H1 (cell line): ENCODE data around the gene CCNT2. TPM values are rescaled to one million over a fixed set of nuclear protein-coding genes. Genes with fewer than 3 reads are reported as not detected.

Experiments
- CTCF ChIA-PET: fragments of 300-600 bp; sonication (Branson Sonifier 250); formaldehyde crosslinking; loops from one replicate; lab custom pipeline; 2021; ENCODE audit not compliant: partially characterized antibody; lab: Charles Lee
- POLR2A ChIA-PET: fragments of 300-600 bp; sonication (Branson Sonifier 250); formaldehyde crosslinking; loops from one replicate; lab custom pipeline; 2021; ENCODE audit warnings: inconsistent platforms; ENCODE audit not compliant: partially characterized antibody; lab: Charles Lee
- DNase-seq, 2 experiments: peaks; one replicate each; pipeline versions ENCODE4 v3.0.0 to v3.0.0-alpha.2; 2010 to 2022; ENCODE audit warnings: low spot score in 2 of 2, low read depth in 1 of 2, mixed read lengths in 1 of 2
- FAIRE-seq: peaks from 2 replicates; lab custom pipeline; 2011; peaks lifted over from hg19 to GRCh38; lab: Jason Lieb, UNC
- H2AFZ ChIP-seq: 2 replicates; pipeline ENCODE4 v1.8.1; 2012; ENCODE audit warnings: low read length, inconsistent platforms
- H2AK5ac ChIP-seq: 2 replicates; pipeline ENCODE4 v1.6.1; 2013; ENCODE audit warnings: low read depth, low read length
- H2BK120ac ChIP-seq: replicated peaks from 2 replicates; pipeline ENCODE3; 2013; ENCODE audit warnings: low read depth, low read length, inconsistent platforms
- H2BK12ac ChIP-seq: 2 replicates; pipeline ENCODE4 v1.6.1; 2013; ENCODE audit warnings: low read depth, low read length
- H2BK15ac ChIP-seq: 2 replicates; pipeline ENCODE4 v1.6.1; 2013; ENCODE audit warnings: low read length
- H2BK20ac ChIP-seq: 2 replicates; pipeline ENCODE4 v1.6.1; 2013; ENCODE audit warnings: low read length
- H2BK5ac ChIP-seq: 2 replicates; pipeline ENCODE4 v1.6.1; 2013; ENCODE audit warnings: low read depth, low read length
- H3K14ac ChIP-seq: 2 replicates; pipeline ENCODE4 v1.6.1; 2013; ENCODE audit warnings: inconsistent platforms; ENCODE audit not compliant: insufficient read length
- H3K18ac ChIP-seq: 2 replicates; pipeline ENCODE4 v1.6.1; 2013; ENCODE audit warnings: low read length; ENCODE audit errors: extremely low read depth
- H3K23ac ChIP-seq: 2 replicates; pipeline ENCODE4 v1.6.1; 2013; ENCODE audit warnings: inconsistent platforms; ENCODE audit not compliant: insufficient read length
- H3K23me2 ChIP-seq: 2 replicates; pipeline ENCODE4 v1.6.1; 2013; ENCODE audit warnings: low read depth, low read length
- H3K27ac ChIP-seq: 2 replicates; pipeline ENCODE4 v1.6.1; 2011; ENCODE audit warnings: low read depth, low read length, inconsistent platforms
- H3K27me3 ChIP-seq, 4 experiments: replicated peaks in 1 of 4; 1 replicate in 1 of 4; 2 replicates in 3 of 4; pipeline versions ENCODE4 v1.6.1 to v1.8.1; 2011 to 2013; ENCODE audit warnings: low read length in 3 of 4, mild to moderate bottlenecking in 3 of 4, inconsistent platforms in 2 of 4, mixed read lengths in 2 of 4, moderate library complexity in 1 of 4; ENCODE audit not compliant: control insufficient read depth in 3 of 4, insufficient read depth in 3 of 4; ENCODE audit errors: extremely low read depth in 1 of 4
- H3K36me3 ChIP-seq, 4 experiments: 2 replicates each; pipeline versions ENCODE4 v1.6.1 to v1.8.1; 2011 to 2013; ENCODE audit warnings: mild to moderate bottlenecking in 4 of 4, low read length in 3 of 4, moderate library complexity in 2 of 4, control low read depth in 1 of 4, inconsistent platforms in 1 of 4; ENCODE audit not compliant: insufficient read depth in 4 of 4, control insufficient read depth in 2 of 4
- H3K4ac ChIP-seq: replicated peaks from 2 replicates; pipeline ENCODE3; 2013; ENCODE audit warnings: low read length, low read depth, mixed read lengths, inconsistent platforms; ENCODE audit not compliant: insufficient read length
- H3K4me1 ChIP-seq, 4 experiments: replicated peaks in 1 of 4; 1 replicate in 1 of 4; 2 replicates in 3 of 4; pipeline versions ENCODE4 v1.6.1 to v1.8.1; 2011 to 2013; ENCODE audit warnings: low read length in 3 of 4, inconsistent platforms in 2 of 4, mixed read lengths in 1 of 4; ENCODE audit not compliant: insufficient read depth in 4 of 4, control insufficient read depth in 3 of 4
- H3K4me2 ChIP-seq, 2 experiments: 2 replicates each; pipeline versions ENCODE4 v1.6.1 to v1.8.1; 2011 to 2013; ENCODE audit warnings: low read depth in 2 of 2, low read length in 2 of 2, control low read depth in 1 of 2, inconsistent platforms in 1 of 2, mild to moderate bottlenecking in 1 of 2; ENCODE audit not compliant: insufficient read depth in 1 of 2
- H3K4me3 ChIP-seq, 4 experiments: fragments of 200-600, 300-600 bp in 1 of 4; sonication (generic), shearing (Covaris generic), sonication (Bioruptor Twin) in 1 of 4; 2 replicates each; pipeline versions ENCODE4 v1.5.1 to v1.8.1; 2011 to 2016; ENCODE audit warnings: low read length in 4 of 4, low read depth in 3 of 4, control low read depth in 2 of 4, inconsistent platforms in 2 of 4, mild to moderate bottlenecking in 2 of 4, mixed read lengths in 1 of 4, moderate library complexity in 1 of 4; ENCODE audit not compliant: insufficient read depth in 2 of 4; ENCODE audit errors: extremely low read depth in 1 of 4
- H3K56ac ChIP-seq: replicated peaks from 2 replicates; pipeline ENCODE3; 2013; ENCODE audit warnings: low read depth, mild to moderate bottlenecking, mixed read lengths, low read length, inconsistent platforms; ENCODE audit not compliant: insufficient read length
- H3K79me1 ChIP-seq: 2 replicates; pipeline ENCODE4 v1.6.1; 2013; ENCODE audit warnings: low read depth, low read length, control low read depth
- H3K79me2 ChIP-seq, 2 experiments: 2 replicates each; pipeline versions ENCODE4 v1.6.1 to v1.8.1; 2012 to 2013; ENCODE audit warnings: low read length in 2 of 2, mild to moderate bottlenecking in 2 of 2, inconsistent platforms in 1 of 2; ENCODE audit not compliant: insufficient read depth in 2 of 2, control insufficient read depth in 1 of 2
- H3K9ac ChIP-seq, 4 experiments: replicated peaks in 1 of 4; 1 replicate in 1 of 4; 2 replicates in 3 of 4; pipeline versions ENCODE4 v1.6.1 to v1.8.1; 2011 to 2013; ENCODE audit warnings: low read depth in 3 of 4, low read length in 3 of 4, control low read depth in 2 of 4, mild to moderate bottlenecking in 2 of 4, moderate library complexity in 2 of 4, inconsistent platforms in 1 of 4; ENCODE audit errors: extremely low read depth in 1 of 4
- H3K9me3 ChIP-seq, 2 experiments: 2 replicates each; pipeline versions ENCODE4 v1.6.1 to v1.8.1; 2012 to 2013; ENCODE audit warnings: mild to moderate bottlenecking in 2 of 2, moderate library complexity in 2 of 2, control low read depth in 1 of 2, inconsistent platforms in 1 of 2, low read depth in 1 of 2, low read length in 1 of 2, mixed read lengths in 1 of 2; ENCODE audit not compliant: insufficient read depth in 2 of 2
- H4K20me1 ChIP-seq, 2 experiments: replicated peaks in 1 of 2; 2 replicates each; pipeline versions ENCODE3 to v1.8.1; 2011 to 2013; ENCODE audit warnings: inconsistent platforms in 2 of 2, low read length in 2 of 2, mild to moderate bottlenecking in 1 of 2; ENCODE audit not compliant: insufficient read depth in 2 of 2, control insufficient read depth in 1 of 2
- H4K5ac ChIP-seq: 2 replicates; pipeline ENCODE4 v1.6.1; 2013; ENCODE audit warnings: low read length, low read depth, mixed read lengths, inconsistent platforms; ENCODE audit not compliant: insufficient read length
- H4K8ac ChIP-seq: 2 replicates; pipeline ENCODE4 v1.8.0; 2013; ENCODE audit warnings: mild to moderate bottlenecking, moderate library complexity, low read length, inconsistent platforms; ENCODE audit not compliant: insufficient read depth; ENCODE audit errors: extremely low read depth
- H4K91ac ChIP-seq: replicated peaks from 2 replicates; pipeline ENCODE3; 2013; ENCODE audit warnings: low read length, mixed read lengths, inconsistent platforms; ENCODE audit not compliant: insufficient read length
- BACH1 ChIP-seq: IDR thresholded peaks from 2 replicates; pipeline ENCODE4 v1.6.1; 2012; ENCODE audit warnings: low read length, improper control_type of control experiment
- CBX5 ChIP-seq: fragments of 300-800, 300-1000 bp; sonication (generic); IDR thresholded peaks from 2 replicates; pipeline ENCODE4 v1.7.1; 2016; ENCODE audit warnings: antibody characterized with exemption, low read length, low read depth
- CEBPB ChIP-seq: IDR thresholded peaks from 2 replicates; pipeline ENCODE4 v1.6.1; 2012; ENCODE audit warnings: low read depth, low read length
- CTBP2 ChIP-seq: IDR thresholded peaks from 2 replicates; pipeline ENCODE4 v1.7.0; 2011; ENCODE audit warnings: borderline replicate concordance, mild to moderate bottlenecking, moderate library complexity, mixed read lengths, low read length; ENCODE audit not compliant: insufficient read depth, insufficient read length
- FOSL1 ChIP-seq: IDR thresholded peaks from 2 replicates; pipeline ENCODE4 v1.6.1; 2011; ENCODE audit warnings: mild to moderate bottlenecking, low read depth, low read length, moderate library complexity; ENCODE audit not compliant: insufficient read depth
- KDM1A ChIP-seq: fragments of 200-600, 300-600 bp; sonication (generic); IDR thresholded peaks from 2 replicates; pipeline ENCODE4 v1.7.1; 2016; ENCODE audit warnings: mild to moderate bottlenecking, low read length, borderline replicate concordance
- KDM5A ChIP-seq: fragments of 200-600 bp; IDR thresholded peaks from 2 replicates; pipeline ENCODE4 v1.7.1; 2012; ENCODE audit warnings: mild to moderate bottlenecking, low read length, inconsistent platforms, mixed read lengths
- MAFK ChIP-seq: IDR thresholded peaks from 2 replicates; pipeline ENCODE4 v1.6.1; 2012; ENCODE audit warnings: low read depth, mild to moderate bottlenecking, improper control_type of control experiment, low read length
- POLR2A ChIP-seq, 2 experiments: IDR thresholded peaks; 1 replicate in 1 of 2; 2 replicates in 1 of 2; pipeline ENCODE4 v1.6.1; 2011; ENCODE audit warnings: low read depth in 2 of 2, low read length in 2 of 2, mild to moderate bottlenecking in 2 of 2; ENCODE audit errors: control extremely low read depth in 1 of 2
- RAD21 ChIP-seq, 2 experiments: IDR thresholded peaks in 1 of 2; conservative IDR thresholded peaks in 1 of 2; 2 replicates each; pipeline ENCODE4 v1.6.1; 2011; ENCODE audit warnings: low read depth in 2 of 2, low read length in 2 of 2, improper control_type of control experiment in 1 of 2, inconsistent platforms in 1 of 2, mild to moderate bottlenecking in 1 of 2, moderate library complexity in 1 of 2
- ZNF274 ChIP-seq: IDR thresholded peaks from 2 replicates; pipeline ENCODE4 v1.7.0; 2012; ENCODE audit warnings: low read length, borderline replicate concordance; ENCODE audit errors: extremely low read depth
- WGBS, 2 experiments: shearing (Covaris generic) in 1 of 2; methylation state at CpG; one replicate each; pipeline versions ENCODE4 v1.1.6 to v1.1.7; 2013 to 2015; ENCODE audit warnings: low lambda C conversion rate in 2 of 2, mixed read lengths in 2 of 2, inconsistent platforms in 1 of 2, low coverage in 1 of 2, missing lambda C conversion rate in 1 of 2; ENCODE audit not compliant: insufficient replicate concordance in 2 of 2, insufficient coverage in 1 of 2, insufficient read length in 1 of 2; ENCODE audit errors: extremely low coverage in 1 of 2, missing lambda C conversion rate in 1 of 2; 5-methylcytosine and 5-hydroxymethylcytosine counted together
- polyA plus RNA-seq, 7 experiments: library from polyadenylated mRNA; depleted of rRNA in 3 of 7; stranded (reverse) in 5 of 7; unstranded in 2 of 7; fragments of >200 nt in 5 of 7; fragments of 200-250 nt in 2 of 7; gene quantifications; 1 replicate in 5 of 7; 2 replicates in 1 of 7; 4 replicates in 1 of 7; pipeline versions ENCODE4 v1.2.1 to v1.2.3, GENCODE V29; 2011 to 2013; ENCODE audit warnings: missing spikeins in 2 of 7, mixed read lengths in 2 of 7
- total RNA-seq: library from RNA; stranded (reverse); fragmentation: NEBNext Ultra II Directional; extraction: Animal tissue kit (Norgen Biotek cat#: 25700); gene quantifications from 2 replicates; pipeline ENCODE4 v1.2.1, GENCODE V29; 2021
- TF ChIP-seq, protein P1 (sequence below): IDR thresholded peaks from 2 replicates; pipeline ENCODE4 v1.6.1; 2012; ENCODE audit warnings: inconsistent platforms
- TF ChIP-seq, protein P2 (sequence below): IDR thresholded peaks from 2 replicates; pipeline ENCODE4 v1.6.1; 2011; ENCODE audit warnings: low read length, improper control_type of control experiment

Gene CCNT2
- total and polyA plus RNA-seq, 2 of the 8 experiments (the other 6 are each of a cell fraction or from before 2014, with no cell fraction given): 13.0 to 39.7 TPM

DNA sequence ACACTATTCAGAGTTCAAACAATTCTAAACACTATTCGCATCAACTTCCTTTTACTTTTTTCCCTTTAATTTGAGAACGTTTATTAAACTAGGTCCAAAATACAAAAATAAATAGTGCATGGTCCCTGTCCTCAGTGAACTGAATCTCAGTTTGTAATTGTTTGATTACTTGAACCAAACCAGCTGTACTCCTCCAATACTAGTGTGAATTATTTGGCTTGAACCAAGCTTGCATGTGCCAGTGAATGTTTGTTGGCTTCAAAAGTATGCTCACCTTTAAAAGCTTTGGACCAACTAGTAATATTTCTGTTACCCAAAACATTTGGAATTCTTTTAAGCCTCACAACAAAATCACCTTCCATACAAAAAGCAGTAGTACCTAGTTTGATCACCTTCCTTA is 15.5 kb downstream of the CCNT2 start:
- Histone ChIP-seq H2BK15ac (no peak overlapping the region), H3K4me1 (no peaks in the 10 kb centered on the region), H3K79me2 (peaks cover 11 to 87% of the 10 kb centered on the region in 2 experiments), H3K9ac (no peak overlapping the region), H3K27ac (no peak overlapping the region), H3K36me3 (peaks cover 7 to 32% (median 15%) of the 10 kb centered on the region in 4 experiments; a peak in 7 of 8 replicates), H3K18ac (no peak overlapping the region), H2BK120ac (no peak overlapping the region), H3K14ac (no peak overlapping the region), H3K79me1 (0 out of 2 replicates have a peak, but pooled peaks cover 2% of the 10 kb centered on the region), H4K8ac (no peak overlapping the region), H2AK5ac (no peak overlapping the region), H3K4ac (no peak overlapping the region), H3K56ac (no peak overlapping the region), H3K4me2 (no peak overlapping the region), H2BK20ac (no peak overlapping the region), H3K4me3 (no peak overlapping the region), H2AFZ (no peak overlapping the region), H3K23me2 (no peaks in the 10 kb centered on the region), H2BK5ac (no peak overlapping the region), H4K20me1 (peaks cover 8 to 9% of the 10 kb centered on the region in 2 experiments), H4K91ac (no peak overlapping the region), H3K23ac (no peak overlapping the region), H4K5ac (no peak overlapping the region), H3K9me3 (no peaks in the 10 kb centered on the region), H3K27me3 (no peaks in the 10 kb centered on the region), H2BK12ac (no peak overlapping the region)
- no peak for DNase-seq
- 89 to 100% methylated on average over 2 of the region's 2 CpGs for WGBS, 2 experiments
- ChIA-PET CTCF (no interaction called here), POLR2A (interaction anchor here (0.7 to 1.2 kb wide), 2 partner anchors 8 to 395 kb away, joined by 3 read pairs; no protein-coding TSS in a partner anchor)
- no peak for FAIRE-seq
- TF ChIP-seq MAFK: no peak
- TF ChIP-seq, protein P1, sequence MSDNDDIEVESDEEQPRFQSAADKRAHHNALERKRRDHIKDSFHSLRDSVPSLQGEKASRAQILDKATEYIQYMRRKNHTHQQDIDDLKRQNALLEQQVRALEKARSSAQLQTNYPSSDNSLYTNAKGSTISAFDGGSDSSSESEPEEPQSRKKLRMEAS: no peak
- no peak for TF ChIP-seq POLR2A (IDR thresholded peaks at IDR 0.05; ENCODE audit: control extremely low read depth in 1 of 2, low read depth in 2 of 2, low read length in 2 of 2)
- no peak for TF ChIP-seq BACH1
- TF ChIP-seq CBX5: no peak
- no peak for TF ChIP-seq CEBPB
- TF ChIP-seq CTBP2: no peak
- TF ChIP-seq, protein P2, sequence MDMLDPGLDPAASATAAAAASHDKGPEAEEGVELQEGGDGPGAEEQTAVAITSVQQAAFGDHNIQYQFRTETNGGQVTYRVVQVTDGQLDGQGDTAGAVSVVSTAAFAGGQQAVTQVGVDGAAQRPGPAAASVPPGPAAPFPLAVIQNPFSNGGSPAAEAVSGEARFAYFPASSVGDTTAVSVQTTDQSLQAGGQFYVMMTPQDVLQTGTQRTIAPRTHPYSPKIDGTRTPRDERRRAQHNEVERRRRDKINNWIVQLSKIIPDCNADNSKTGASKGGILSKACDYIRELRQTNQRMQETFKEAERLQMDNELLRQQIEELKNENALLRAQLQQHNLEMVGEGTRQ: no peak
- TF ChIP-seq KDM1A: no peak
- TF ChIP-seq RAD21 (IDR thresholded peaks at IDR 0.05 in 1 of 2, conservative IDR thresholded peaks at IDR 0.05 in 1 of 2; ENCODE audit: low read depth in 2 of 2, low read length in 2 of 2): no peak
- TF ChIP-seq ZNF274: no peak
- no peak for TF ChIP-seq FOSL1
- no peak for TF ChIP-seq KDM5A
